Neural progenitor cell (in vitro differentiated cells): ENCODE measurements around the gene ZSCAN29. TPM values are rescaled to one million over a fixed set of nuclear protein-coding genes. Genes with fewer than 3 reads are reported as not detected.
A peak's percentile ranks its signal among the peaks of the same experiment; 100 is the strongest.

ENCODE experiments used
- DNase-seq: peaks from one replicate; pipeline ENCODE4 v3.0.0-alpha.2; 2016; ENCODE audit warnings: low spot score
- H2AFZ ChIP-seq: fragments of 200-600 bp; sonication (generic); replicated peaks from 2 replicates; pipeline ENCODE4 v1.6.1; 2016; ENCODE audit warnings: antibody characterized with exemption
- H3F3A ChIP-seq: fragments of 200-600 bp; sonication (generic); 2 replicates; pipeline ENCODE4 v1.6.1; 2016; ENCODE audit warnings: antibody characterized with exemption, low read depth
- H3K27ac ChIP-seq: fragments of 200-600 bp; sonication (generic); 2 replicates; pipeline ENCODE4 v1.5.1; 2016; ENCODE audit warnings: mild to moderate bottlenecking
- H3K27me3 ChIP-seq: fragments of 200-600 bp; sonication (generic); 2 replicates; pipeline ENCODE4 v1.6.1; 2016; ENCODE audit warnings: mild to moderate bottlenecking, moderate library complexity
- H3K36me3 ChIP-seq: fragments of 200-600 bp; sonication (generic); 2 replicates; pipeline ENCODE4 v1.5.1; 2016
- H3K4me1 ChIP-seq: fragments of 200-600 bp; sonication (generic); 2 replicates; pipeline ENCODE4 v1.6.1; 2016; ENCODE audit warnings: mixed run types
- H3K4me2 ChIP-seq: fragments of 200-600 bp; sonication (generic); 2 replicates; pipeline ENCODE4 v1.6.1; 2016
- H3K4me3 ChIP-seq: fragments of 200-600 bp; sonication (generic); 2 replicates; pipeline ENCODE4 v1.5.1; 2016
- H3K79me2 ChIP-seq: fragments of 200-600 bp; sonication (generic); 2 replicates; pipeline ENCODE4 v1.6.1; 2016; ENCODE audit warnings: low read depth
- H3K9ac ChIP-seq: fragments of 200-600 bp; sonication (generic); 2 replicates; pipeline ENCODE4 v1.6.1; 2016
- H3K9me3 ChIP-seq: fragments of 200-600 bp; sonication (generic); 2 replicates; pipeline ENCODE4 v1.5.1; 2016; ENCODE audit warnings: low read depth
- H4K20me1 ChIP-seq: fragments of 200-600 bp; sonication (generic); 2 replicates; pipeline ENCODE4 v1.6.1; 2016; ENCODE audit warnings: low read depth
- H3K27ac Mint-ChIP-seq: 3 replicates; pipeline ENCODE4 v1.8.0; 2021; ENCODE audit warnings: mixed read lengths
- H3K27me3 Mint-ChIP-seq: 2 replicates; pipeline ENCODE4 v1.8.0; 2022; ENCODE audit warnings: low read depth, mild to moderate bottlenecking, inconsistent platforms, moderate library complexity, mixed read lengths; ENCODE audit not compliant: insufficient read depth
- H3K36me3 Mint-ChIP-seq: 3 replicates; pipeline ENCODE4 v1.8.0; 2021; ENCODE audit warnings: mixed read lengths
- H3K4me1 Mint-ChIP-seq: 3 replicates; pipeline ENCODE4 v1.8.0; 2021; ENCODE audit warnings: mixed read lengths
- H3K4me3 Mint-ChIP-seq: 3 replicates; pipeline ENCODE4 v1.8.0; 2021; ENCODE audit warnings: mild to moderate bottlenecking, moderate library complexity, mixed read lengths
- H3K9me3 Mint-ChIP-seq: 3 replicates; pipeline ENCODE4 v1.8.0; 2020; ENCODE audit warnings: mixed read lengths
- EZH2 ChIP-seq: fragments of 200-600 bp; sonication (generic); IDR thresholded peaks from 2 replicates; pipeline ENCODE4 v1.6.1; 2017; ENCODE audit warnings: antibody characterized with exemption, mild to moderate bottlenecking, moderate library complexity
- EZH2phosphoT487 ChIP-seq: fragments of 200-600 bp; sonication (generic); IDR thresholded peaks from 2 replicates; pipeline ENCODE4 v1.6.1; 2017; ENCODE audit warnings: antibody characterized with exemption
- total RNA-seq: library from RNA; depleted of rRNA; stranded (reverse); fragments of >200 nt; gene quantifications from 2 replicates; pipeline ENCODE4 v1.2.3, GENCODE V29; 2015; ENCODE audit warnings: low replicate concordance
- TF ChIP-seq, protein P1 (sequence below): fragments of 200-600 bp; sonication (generic); IDR thresholded peaks from 2 replicates; pipeline ENCODE4 v1.5.1; 2017; ENCODE audit warnings: antibody characterized with exemption, mild to moderate bottlenecking

Gene ZSCAN29
- total RNA-seq, 1 donor from 2014 or later: 27.1 TPM

DNA sequence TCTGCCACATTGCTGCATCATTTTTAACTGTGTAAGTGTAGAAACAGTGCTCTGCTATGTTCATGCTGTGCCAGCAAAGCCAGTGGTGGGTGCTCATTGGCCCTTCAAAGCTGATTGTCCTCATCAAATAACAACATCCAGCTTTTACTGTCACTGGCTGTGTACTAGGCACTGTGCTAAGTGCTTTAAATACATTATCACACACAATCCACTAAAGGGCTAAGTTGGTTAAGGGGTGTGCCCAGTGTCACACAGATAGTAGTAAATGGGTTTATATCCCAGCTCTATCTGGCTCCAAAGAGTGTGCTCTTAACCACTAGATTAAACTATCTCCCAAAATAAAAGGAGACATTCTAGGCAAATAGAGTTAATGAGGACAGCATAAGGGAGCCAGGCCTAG lies 7.8 kb upstream of the ZSCAN29 start:
- Mint-ChIP-seq H3K4me3 (no peak overlapping the region), H3K9me3 (no peaks in the 10 kb centered on the region), H3K27ac (no peak overlapping the region), H3K27me3 (no peaks in the 10 kb centered on the region), H3K36me3 (peaks cover 28% of the 10 kb centered on the region), H3K4me1 (peaks cover 2% of the 10 kb centered on the region)
- H3K79me2 ChIP-seq: no peaks in the 10 kb centered on the region
- no peak overlapping the region for H3K4me3 ChIP-seq
- no peak overlapping the region for H3K27ac ChIP-seq
- DNase-seq: no peak
- H3K9me3 ChIP-seq: no peaks in the 10 kb centered on the region
- TF ChIP-seq EZH2phosphoT487: no peak
- H3K4me2 ChIP-seq: no peak overlapping the region
- H2AFZ ChIP-seq: no peak overlapping the region
- H3F3A ChIP-seq: no peaks in the 10 kb centered on the region
- no peaks in the 10 kb centered on the region for H3K4me1 ChIP-seq
- H3K27me3 ChIP-seq: no peaks in the 10 kb centered on the region
- peaks cover 12% of the 10 kb centered on the region for H3K36me3 ChIP-seq
- peaks cover 13% of the 10 kb centered on the region for H4K20me1 ChIP-seq
- H3K9ac ChIP-seq: no peak overlapping the region

DNA sequence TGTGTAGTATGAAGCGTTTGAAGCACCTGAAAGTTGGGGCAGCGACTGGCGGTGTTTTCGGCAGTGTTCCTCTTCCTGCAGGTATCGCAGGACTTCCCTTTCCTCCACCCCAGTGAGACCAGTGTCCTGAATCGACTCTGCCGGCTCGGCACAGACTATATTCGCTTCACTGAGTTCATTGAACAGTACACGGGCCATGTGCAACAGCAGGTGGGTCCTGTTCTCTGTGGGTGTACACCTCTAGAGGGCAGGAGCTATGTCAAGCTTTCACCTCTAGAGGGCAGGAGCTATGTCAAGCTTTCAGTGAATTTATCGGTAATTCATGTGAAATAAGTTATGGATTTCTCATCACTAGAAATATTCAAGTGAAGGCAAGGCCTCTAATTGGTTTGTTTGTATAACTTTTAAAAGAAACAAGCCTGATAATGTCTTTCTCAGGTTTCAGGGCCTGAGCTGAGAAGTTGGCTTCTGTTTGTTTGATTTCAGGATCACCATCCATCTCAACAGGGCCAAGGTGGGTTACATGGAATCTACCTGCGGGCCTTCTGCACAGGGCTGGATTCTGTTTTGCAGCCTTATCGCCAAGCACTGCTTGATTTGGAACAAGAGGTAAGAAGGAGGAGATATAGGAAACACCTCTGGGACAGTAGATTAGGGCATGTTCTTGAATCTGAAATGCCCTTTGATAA lies 5.3 kb upstream of the ZSCAN29 start:
- Histone ChIP-seq H2AFZ (no peak overlapping the region), H3K4me2 (no peak overlapping the region), H3K4me3 (no peak overlapping the region), H3K79me2 (peaks cover 22% of the 10 kb centered on the region), H3K36me3 (peaks cover 3% of the 10 kb centered on the region), H3F3A (no peaks in the 10 kb centered on the region), H3K27me3 (no peaks in the 10 kb centered on the region), H4K20me1 (peaks cover 13% of the 10 kb centered on the region), H3K27ac (no peak overlapping the region), H3K4me1 (peaks cover 6% of the 10 kb centered on the region), H3K9ac (no peak overlapping the region), H3K9me3 (no peaks in the 10 kb centered on the region)
- Mint-ChIP-seq H3K36me3 (peaks cover 23% of the 10 kb centered on the region), H3K4me1 (peaks cover 16% of the 10 kb centered on the region), H3K4me3 (no peak overlapping the region), H3K9me3 (no peaks in the 10 kb centered on the region), H3K27ac (no peak overlapping the region), H3K27me3 (no peaks in the 10 kb centered on the region)
- DNase-seq: peak; percentile 69
- TF ChIP-seq EZH2phosphoT487: no peak
- TF ChIP-seq, protein P1, sequence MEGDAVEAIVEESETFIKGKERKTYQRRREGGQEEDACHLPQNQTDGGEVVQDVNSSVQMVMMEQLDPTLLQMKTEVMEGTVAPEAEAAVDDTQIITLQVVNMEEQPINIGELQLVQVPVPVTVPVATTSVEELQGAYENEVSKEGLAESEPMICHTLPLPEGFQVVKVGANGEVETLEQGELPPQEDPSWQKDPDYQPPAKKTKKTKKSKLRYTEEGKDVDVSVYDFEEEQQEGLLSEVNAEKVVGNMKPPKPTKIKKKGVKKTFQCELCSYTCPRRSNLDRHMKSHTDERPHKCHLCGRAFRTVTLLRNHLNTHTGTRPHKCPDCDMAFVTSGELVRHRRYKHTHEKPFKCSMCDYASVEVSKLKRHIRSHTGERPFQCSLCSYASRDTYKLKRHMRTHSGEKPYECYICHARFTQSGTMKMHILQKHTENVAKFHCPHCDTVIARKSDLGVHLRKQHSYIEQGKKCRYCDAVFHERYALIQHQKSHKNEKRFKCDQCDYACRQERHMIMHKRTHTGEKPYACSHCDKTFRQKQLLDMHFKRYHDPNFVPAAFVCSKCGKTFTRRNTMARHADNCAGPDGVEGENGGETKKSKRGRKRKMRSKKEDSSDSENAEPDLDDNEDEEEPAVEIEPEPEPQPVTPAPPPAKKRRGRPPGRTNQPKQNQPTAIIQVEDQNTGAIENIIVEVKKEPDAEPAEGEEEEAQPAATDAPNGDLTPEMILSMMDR: peak; percentile 93
- TF ChIP-seq EZH2: no peak

DNA sequence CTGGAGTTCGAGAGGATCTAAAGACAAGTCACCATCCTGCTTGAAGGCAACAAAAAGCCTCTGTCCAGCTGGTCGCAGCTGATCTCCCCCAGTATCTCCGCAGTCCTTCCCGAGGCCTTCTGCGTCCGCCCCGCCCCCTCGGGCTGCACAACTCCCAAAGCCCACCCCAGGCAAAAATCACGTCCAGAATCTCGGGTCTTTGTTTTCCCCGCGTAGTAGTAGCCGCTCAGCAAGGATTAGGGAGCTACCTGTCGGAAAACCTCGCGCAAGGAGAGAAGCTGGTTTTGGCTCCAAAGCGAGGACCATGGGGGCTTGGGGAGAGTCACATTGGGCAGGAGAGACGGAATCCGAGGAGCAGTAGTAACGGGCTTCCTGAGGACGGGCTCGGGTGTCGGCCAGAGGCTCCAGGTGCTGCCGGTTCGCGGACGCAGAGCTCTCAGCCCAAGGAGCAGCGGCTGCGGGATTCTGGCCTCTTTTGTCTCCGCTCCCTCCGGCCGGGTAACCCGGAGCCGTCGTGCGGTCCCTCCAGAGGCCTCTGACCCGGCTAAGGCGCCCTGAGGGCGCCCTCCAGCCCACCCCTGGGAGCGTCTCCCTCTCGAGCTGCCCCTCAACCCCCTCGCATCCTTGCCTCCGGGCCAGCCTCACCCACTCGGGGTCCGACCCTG lies 401 bp downstream of the ZSCAN29 start:
- Histone ChIP-seq H3K4me1 (peaks cover 17% of the 10 kb centered on the region), H3F3A (peaks cover 10% of the 10 kb centered on the region), H3K27ac (no peak overlapping the region), H4K20me1 (peaks cover 19% of the 10 kb centered on the region), H3K9ac (peak overlapping the region; percentile 69), H3K79me2 (peaks cover 68% of the 10 kb centered on the region), H3K4me3 (peak overlapping the region; percentile 97), H3K36me3 (peaks cover 2% of the 10 kb centered on the region), H3K27me3 (no peaks in the 10 kb centered on the region), H3K9me3 (no peaks in the 10 kb centered on the region), H2AFZ (peak overlapping the region; percentile 82), H3K4me2 (peak overlapping the region; percentile 84)
- TF ChIP-seq EZH2phosphoT487 (no peak), EZH2 (no peak)
- TF ChIP-seq, protein P1: no peak
- Mint-ChIP-seq H3K4me3 (peak overlapping the region; percentile 99), H3K27me3 (peaks cover 4% of the 10 kb centered on the region), H3K27ac (peak overlapping the region; percentile 97), H3K36me3 (peaks cover 48% of the 10 kb centered on the region), H3K4me1 (peaks cover 40% of the 10 kb centered on the region), H3K9me3 (peaks cover 34% of the 10 kb centered on the region)
- DNase-seq: peak; percentile 80
